ENCODE results near the gene SALL4. TPM values are rescaled to one million over a fixed set of nuclear protein-coding genes. Genes with fewer than 3 reads are reported as not detected.

Gene SALL4
- total RNA-seq, 1 experiment from 2014 or later = 279 TPM

GRCh38 chr20:51752343-51752951, 49.9 kb downstream of the SALL4 start:
- H3K23me2 ChIP-seq (ENCODE audit: insufficient read length, low read depth, low read length, poor library complexity, severe bottlenecking) = no peaks in the 10 kb centered on the region
- H2BK15ac ChIP-seq (ENCODE audit: low read depth, low read length) = no peak overlapping the region
- H3K4me1 ChIP-seq (ENCODE audit: insufficient read depth, low read length) = no peaks in the 10 kb centered on the region
- no peak overlapping the region for H3T11ph ChIP-seq (ENCODE audit: low read length)
- Mint-ChIP-seq H3K36me3 (ENCODE audit: insufficient read depth in 1 of 3, low read depth in 3 of 3) (peaks cover 0 to 2% (median 0%) of the 10 kb centered on the region in 3 experiments; a peak in 2 of 7 replicates), H3K9me3 (no peaks in the 10 kb centered on the region), H3K27ac (peak overlapping the region; percentile 24 to 85 (median 36); a peak in 5 of 7 replicates), H3K4me1 (peaks cover 12 to 15% of the 10 kb centered on the region in 2 experiments), H3K27me3 (ENCODE audit: low read depth) (no peaks in the 10 kb centered on the region), H3K4me3 (no peak overlapping the region)
- no peak overlapping the region for H2BK5ac ChIP-seq (ENCODE audit: insufficient read length, low read length)
- H3K27ac ChIP-seq (ENCODE audit: insufficient read length, low read depth, low read length) = no peak overlapping the region
- no peak overlapping the region for H3K14ac ChIP-seq (ENCODE audit: insufficient read depth, low read length)
- no CpG with 5 or more reads among the region's 9 CpGs for WGBS (ENCODE audit: extremely low coverage, insufficient read length, low lambda C conversion rate)
- no peak overlapping the region for H3K4me2 ChIP-seq (ENCODE audit: insufficient read depth, insufficient read length, low read length)
- H2BK20ac ChIP-seq (ENCODE audit: low read depth, low read length, poor library complexity, severe bottlenecking) = no peak overlapping the region
- no peak overlapping the region for H3K56ac ChIP-seq (ENCODE audit: insufficient read length, low read depth, low read length)
- no peak overlapping the region for H4K91ac ChIP-seq (ENCODE audit: insufficient read length, low read depth, low read length)
- no peak overlapping the region for H3K4ac ChIP-seq (ENCODE audit: low read depth, low read length)
- H2BK12ac ChIP-seq (ENCODE audit: insufficient read length, low read depth, low read length) = no peak overlapping the region
- no peak overlapping the region for H4K8ac ChIP-seq (replicated peaks; ENCODE audit: insufficient read length, low read depth, low read length)
- H3K9ac ChIP-seq (ENCODE audit: extremely low read depth, insufficient read length, low read length) = no peak overlapping the region
- H2AFZ ChIP-seq (ENCODE audit: low read length) = no peak overlapping the region
- no peak overlapping the region for H3K18ac ChIP-seq (ENCODE audit: insufficient read length, low read depth, low read length)
- no peaks in the 10 kb centered on the region for H3K27me3 ChIP-seq (ENCODE audit: insufficient read depth, low read length)
- no peak overlapping the region for H2AK5ac ChIP-seq (ENCODE audit: insufficient read length, low read length)
- no peaks in the 10 kb centered on the region for H3K79me2 ChIP-seq (ENCODE audit: insufficient read depth, low read length)
- no peaks in the 10 kb centered on the region for H3K79me1 ChIP-seq (ENCODE audit: insufficient read depth, low read depth, low read length, poor library complexity, severe bottlenecking)
- no peaks in the 10 kb centered on the region for H4K20me1 ChIP-seq (ENCODE audit: control insufficient read depth, insufficient read depth, insufficient read length)
- H4K5ac ChIP-seq (ENCODE audit: insufficient read length, low read depth, low read length) = no peak overlapping the region
- no peak for DNase-seq
- no peak overlapping the region for H2BK120ac ChIP-seq (ENCODE audit: low read depth, low read length, poor library complexity, severe bottlenecking)
- no peaks in the 10 kb centered on the region for H3K9me3 ChIP-seq (ENCODE audit: control insufficient read depth, low read depth, low read length)
- no peak overlapping the region for H3K23ac ChIP-seq (ENCODE audit: insufficient read length, low read depth, low read length)
- TF ChIP-seq CTCF (conservative IDR thresholded peaks at IDR 0.05) = no peak
